Mucosa of descending colon (tissue), 3 donors: ENCODE measurements around the gene OGFOD3. TPM values are rescaled to one million over a fixed set of nuclear protein-coding genes. Genes with fewer than 3 reads are reported as not detected.
"Not testable (repeated sequence)": the region's sequence is repeated elsewhere in the genome, so short reads cannot be mapped to it uniquely, and the experiment has no call there.

Source experiments
- ATAC-seq: fragments of 200-7000 bp; cut with Tn5 transposase; one replicate; pipeline ENCODE4 v1.9.1; 2020; ENCODE audit warnings: mild to moderate bottlenecking, moderate library complexity
- DNase-seq, 3 donors: peaks; one replicate each; pipeline ENCODE4 v3.0.0-alpha.2; 2020
- H3K36me3 ChIP-seq: fragments of 200-600 bp; one replicate; pipeline ENCODE4 v1.8.0; 2021; ENCODE audit warnings: low read depth, mild to moderate bottlenecking
- H3K4me1 ChIP-seq: fragments of 200-600 bp; one replicate; pipeline ENCODE4 v1.8.0; 2021; ENCODE audit warnings: low read depth, mild to moderate bottlenecking
- H3K4me3 ChIP-seq: fragments of 200-600 bp; one replicate; pipeline ENCODE4 v1.8.0; 2021; ENCODE audit warnings: mild to moderate bottlenecking
- H3K9me3 ChIP-seq: fragments of 200-600 bp; one replicate; pipeline ENCODE4 v1.8.0; 2021; ENCODE audit warnings: mild to moderate bottlenecking
- CTCF ChIP-seq: fragments of 200-600 bp; IDR thresholded peaks from one replicate; pipeline ENCODE4 v1.8.0; 2022; ENCODE audit warnings: antibody characterized with exemption, mild to moderate bottlenecking
- intact Hi-C, 2 donors: fragments of 100-400 bp; cut with DNase I in 1 of 2; cut with micrococcal nuclease in 1 of 2; formaldehyde crosslinking; loops; one replicate each; pipeline versions ENCODE4 v1.11.0 to v1.11.1; 2022; cut with DNase I, micrococcal nuclease
- total RNA-seq, 3 donors: library from RNA; stranded (reverse); fragmentation: NEBNext Ultra II Directional in 2 of 3; extraction: Animal tissue kit (Norgen Biotek cat#: 25700) in 2 of 3; gene quantifications; one replicate each; pipeline versions ENCODE4 v1.2.1 to v1.2.4, GENCODE V29; 2021 to 2023
- donor health status: DM: no; HTN: no; CAD: no; lungs with moderate emphysema.
- donor health status: DM: no; HTN: no; CAD: no.
- donor health status: DM: no; HTN: yes; CAD: no.

The OGFOD3 gene
- total RNA-seq, 3 donors from 2014 or later: 26.2 to 28.8 (median 26.2) TPM

GRCh38 chr17:82349287-82349701, 69.1 kb downstream of the OGFOD3 start:
- TF ChIP-seq CTCF: no peak
- H3K4me1 ChIP-seq: peaks cover 4% of the 10 kb centered on the region
- no peak overlapping the region for H3K4me3 ChIP-seq
- intact Hi-C loops: loop anchor here in 1 of 2 donors (2.0 kb wide), 1 partner anchor 78 kb away; no protein-coding TSS in a partner anchor
- ATAC-seq: no peak
- DNase-seq: peak in 1 of 3 donors; percentile 29
- no peaks in the 10 kb centered on the region for H3K9me3 ChIP-seq
- no peaks in the 10 kb centered on the region for H3K36me3 ChIP-seq

DNA sequence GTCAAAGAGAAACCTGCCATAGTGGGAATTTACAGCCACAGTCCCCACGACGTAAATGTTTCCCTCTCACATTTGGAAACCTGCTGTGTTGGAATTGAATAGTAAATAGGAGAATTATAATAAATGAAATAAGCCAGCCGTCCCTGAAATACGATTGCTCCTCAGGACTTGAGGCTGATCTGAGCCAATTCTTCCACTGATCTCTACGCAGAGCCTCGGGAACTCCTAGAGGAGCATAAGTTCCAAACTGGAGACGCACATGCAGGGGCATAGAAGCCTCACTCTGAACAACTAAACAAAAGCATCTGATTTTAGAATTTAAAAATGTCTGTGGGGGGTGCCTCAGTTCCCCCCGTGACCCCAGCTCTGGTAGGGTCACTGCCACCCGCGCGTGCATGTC, 69.5 kb downstream of the OGFOD3 start:
- DNase-seq: no peak
- H3K4me1 ChIP-seq: peaks cover 4% of the 10 kb centered on the region
- intact Hi-C loops: loop anchor here in 1 of 2 donors (2.0 kb wide), 1 partner anchor 78 kb away; no protein-coding TSS in a partner anchor
- no peaks in the 10 kb centered on the region for H3K36me3 ChIP-seq
- H3K4me3 ChIP-seq: no peak overlapping the region
- no peak for TF ChIP-seq CTCF
- no peaks in the 10 kb centered on the region for H3K9me3 ChIP-seq
- ATAC-seq: no peak

GRCh38 chr17:82348434-82348833, 70.0 kb downstream of the OGFOD3 start:
- H3K4me3 ChIP-seq: no peak overlapping the region
- H3K4me1 ChIP-seq: peaks cover 4% of the 10 kb centered on the region
- no peak for TF ChIP-seq CTCF
- no peaks in the 10 kb centered on the region for H3K9me3 ChIP-seq
- no peak for ATAC-seq
- intact Hi-C loops: loop anchor here in 1 of 2 donors (2.0 kb wide), 1 partner anchor 78 kb away; no protein-coding TSS in a partner anchor
- no peaks in the 10 kb centered on the region for H3K36me3 ChIP-seq
- DNase-seq: peak in 1 of 3 donors; percentile 26

GRCh38 chr17:82347994-82348393, 70.4 kb downstream of the OGFOD3 start:
- not testable (repeated sequence) for ATAC-seq

GRCh38 chr17:82346342-82347300, 71.8 kb downstream of the OGFOD3 start:
- intact Hi-C loops: no loop called here
- no peak overlapping the region for H3K4me3 ChIP-seq
- peak; percentile 52 for ATAC-seq
- peak in 2 of 3 donors; percentile 48 to 60 for DNase-seq
- no peak for TF ChIP-seq CTCF
- no peaks in the 10 kb centered on the region for H3K36me3 ChIP-seq
- H3K4me1 ChIP-seq: peaks cover 4% of the 10 kb centered on the region
- no peaks in the 10 kb centered on the region for H3K9me3 ChIP-seq

More at GRCh38 chr17:82347994-82348393, 70.4 kb downstream of the OGFOD3 start:
- not testable (repeated sequence) for H3K36me3 ChIP-seq, DNase-seq, H3K4me3 ChIP-seq, H3K4me1 ChIP-seq, H3K9me3 ChIP-seq
- intact Hi-C loops: loop anchor here in 1 of 2 donors (2.0 kb wide), 1 partner anchor 79 kb away; no protein-coding TSS in a partner anchor
